ENCODE results near the gene HHIPL1. TPM values are rescaled to one million over a fixed set of nuclear protein-coding genes. Genes with fewer than 3 reads are reported as not detected.

Gene HHIPL1
- total RNA-seq, 2 donors from 2014 or later, result 3.0 to 3.4 TPM

GRCh38 chr14:99703381-99703780, 58.5 kb downstream of the HHIPL1 start:
- Histone ChIP-seq H3K4me3 (ENCODE audit: low read length) (no peak overlapping the region), H3K36me3 (ENCODE audit: control insufficient read depth, insufficient read depth, low read length) (no peaks in the 10 kb centered on the region), H3K27me3 (ENCODE audit: control insufficient read depth, insufficient read depth, low read length, poor library complexity, severe bottlenecking) (no peaks in the 10 kb centered on the region), H3K27ac (ENCODE audit: low read depth, low read length) (no peak overlapping the region), H3K4me1 (ENCODE audit: control insufficient read depth, insufficient read depth, low read length) (no peaks in the 10 kb centered on the region), H3K9me3 (ENCODE audit: control insufficient read depth, low read length) (peaks cover 27% of the 10 kb centered on the region), H3K9ac (ENCODE audit: extremely low read depth, low read length, poor library complexity, severe bottlenecking) (no peak overlapping the region)
- WGBS, 2 experiments (ENCODE audit: insufficient coverage in 1 of 2, insufficient read length in 1 of 2), result 87 to 94% methylated on average over 2 to 3 of the region's 3 CpGs
- no peaks in the 10 kb centered on the region for H3K4me1 Mint-ChIP-seq
- peaks cover 8% of the 10 kb centered on the region for H3K27me3 Mint-ChIP-seq (ENCODE audit: insufficient read depth)
- DNase-seq, result no peak
- H3K36me3 Mint-ChIP-seq (ENCODE audit: low read depth), result peaks cover 6% of the 10 kb centered on the region
- peaks cover 22% of the 10 kb centered on the region for H3K9me3 Mint-ChIP-seq
- no peak overlapping the region for H3K4me3 Mint-ChIP-seq
- no peak overlapping the region for H3K27ac Mint-ChIP-seq
- TF ChIP-seq, protein P1, sequence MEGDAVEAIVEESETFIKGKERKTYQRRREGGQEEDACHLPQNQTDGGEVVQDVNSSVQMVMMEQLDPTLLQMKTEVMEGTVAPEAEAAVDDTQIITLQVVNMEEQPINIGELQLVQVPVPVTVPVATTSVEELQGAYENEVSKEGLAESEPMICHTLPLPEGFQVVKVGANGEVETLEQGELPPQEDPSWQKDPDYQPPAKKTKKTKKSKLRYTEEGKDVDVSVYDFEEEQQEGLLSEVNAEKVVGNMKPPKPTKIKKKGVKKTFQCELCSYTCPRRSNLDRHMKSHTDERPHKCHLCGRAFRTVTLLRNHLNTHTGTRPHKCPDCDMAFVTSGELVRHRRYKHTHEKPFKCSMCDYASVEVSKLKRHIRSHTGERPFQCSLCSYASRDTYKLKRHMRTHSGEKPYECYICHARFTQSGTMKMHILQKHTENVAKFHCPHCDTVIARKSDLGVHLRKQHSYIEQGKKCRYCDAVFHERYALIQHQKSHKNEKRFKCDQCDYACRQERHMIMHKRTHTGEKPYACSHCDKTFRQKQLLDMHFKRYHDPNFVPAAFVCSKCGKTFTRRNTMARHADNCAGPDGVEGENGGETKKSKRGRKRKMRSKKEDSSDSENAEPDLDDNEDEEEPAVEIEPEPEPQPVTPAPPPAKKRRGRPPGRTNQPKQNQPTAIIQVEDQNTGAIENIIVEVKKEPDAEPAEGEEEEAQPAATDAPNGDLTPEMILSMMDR (conservative IDR thresholded peaks at IDR 0.05), result no peak

DNA sequence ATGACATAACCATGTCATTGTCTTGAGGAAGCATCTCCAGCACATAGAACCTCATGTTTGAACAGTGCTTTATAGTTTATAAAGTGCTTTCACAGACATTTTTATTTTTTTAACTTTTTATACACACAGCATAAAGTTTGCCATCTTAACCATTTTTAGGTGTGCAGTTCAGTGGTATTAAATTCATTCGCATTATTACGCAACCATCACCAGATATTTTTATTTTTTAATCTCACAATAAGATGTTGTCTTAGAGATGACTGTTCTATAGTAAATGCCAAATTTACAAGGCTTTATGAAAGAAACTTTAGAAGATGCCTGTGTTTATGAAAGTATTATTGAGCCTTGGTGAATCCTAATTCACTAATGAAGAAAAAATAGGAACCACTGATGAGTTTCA, 59.1 kb downstream of the HHIPL1 start:
- peaks cover 6% of the 10 kb centered on the region for H3K36me3 Mint-ChIP-seq (ENCODE audit: low read depth)

DNA sequence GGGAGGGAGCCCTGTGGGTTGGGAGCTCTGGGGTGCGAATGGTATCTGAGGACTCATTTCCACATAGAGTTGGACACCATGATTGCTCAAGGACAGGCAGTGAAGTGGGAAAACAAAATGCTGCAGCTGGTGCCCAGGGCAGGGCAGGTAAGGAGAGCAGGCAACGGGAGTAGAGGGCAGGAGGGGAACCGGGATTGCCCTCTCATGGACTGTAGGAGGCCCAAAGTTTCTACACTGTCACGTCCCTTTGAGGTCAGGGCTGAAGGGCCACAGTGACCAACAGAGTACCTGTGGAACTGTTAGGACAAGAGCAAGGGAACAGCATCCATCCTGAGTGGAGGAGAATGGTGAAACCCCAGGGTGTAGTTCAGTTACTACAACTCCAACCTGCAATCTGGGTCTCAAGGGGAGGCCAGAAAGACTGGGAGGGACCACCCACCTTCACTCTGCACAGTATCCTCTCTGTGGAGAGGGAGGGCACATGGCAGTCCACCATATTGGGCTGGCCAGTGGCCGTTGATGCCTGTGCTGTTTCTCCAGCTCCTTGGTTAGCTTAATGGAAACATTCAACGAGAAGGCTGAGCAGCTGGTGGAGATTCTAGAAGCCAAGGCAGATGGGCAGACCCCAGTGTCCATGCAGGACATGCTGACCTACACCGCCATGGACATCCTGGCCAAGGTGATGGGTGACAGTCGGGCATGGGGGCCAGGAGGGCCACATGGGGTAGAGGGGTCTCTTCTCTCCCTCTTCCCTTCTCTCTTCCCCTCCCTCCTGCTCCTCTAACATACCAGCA, 61.4 kb downstream of the HHIPL1 start:
- H3K27me3 ChIP-seq (ENCODE audit: control insufficient read depth, insufficient read depth, low read length, poor library complexity, severe bottlenecking), result peaks cover 9% of the 10 kb centered on the region
- peaks cover 22% of the 10 kb centered on the region for H3K9me3 Mint-ChIP-seq
- H3K36me3 Mint-ChIP-seq (ENCODE audit: low read depth), result peaks cover 6% of the 10 kb centered on the region
- peaks cover 27% of the 10 kb centered on the region for H3K9me3 ChIP-seq (ENCODE audit: control insufficient read depth, low read length)
- H3K36me3 ChIP-seq (ENCODE audit: control insufficient read depth, insufficient read depth, low read length), result no peaks in the 10 kb centered on the region
- no peak overlapping the region for H3K9ac ChIP-seq (ENCODE audit: extremely low read depth, low read length, poor library complexity, severe bottlenecking)
- TF ChIP-seq, protein P1 (conservative IDR thresholded peaks at IDR 0.05), result no peak
- H3K4me3 Mint-ChIP-seq, result no peak overlapping the region
- no peaks in the 10 kb centered on the region for H3K4me1 ChIP-seq (ENCODE audit: control insufficient read depth, insufficient read depth, low read length)
- WGBS, 2 experiments (ENCODE audit: insufficient coverage in 1 of 2, insufficient read length in 1 of 2), result 72 to 82% methylated on average over 6 to 8 of the region's 8 CpGs
- H3K27ac ChIP-seq (ENCODE audit: low read depth, low read length), result no peak overlapping the region
- DNase-seq, result no peak
- H3K27me3 Mint-ChIP-seq (ENCODE audit: insufficient read depth), result peaks cover 8% of the 10 kb centered on the region
- no peaks in the 10 kb centered on the region for H3K4me1 Mint-ChIP-seq
- H3K27ac Mint-ChIP-seq, result no peak overlapping the region
- no peak overlapping the region for H3K4me3 ChIP-seq (ENCODE audit: low read length)

More for the DNA sequence above, 59.1 kb downstream of the HHIPL1 start:
- no peak overlapping the region for H3K9ac ChIP-seq (ENCODE audit: extremely low read depth, low read length, poor library complexity, severe bottlenecking)
- no peak overlapping the region for H3K4me3 ChIP-seq (ENCODE audit: low read length)
- H3K9me3 Mint-ChIP-seq, result peaks cover 22% of the 10 kb centered on the region
- DNase-seq, result no peak
- no peak overlapping the region for H3K27ac Mint-ChIP-seq
- H3K36me3 ChIP-seq (ENCODE audit: control insufficient read depth, insufficient read depth, low read length), result no peaks in the 10 kb centered on the region
- no peaks in the 10 kb centered on the region for H3K4me1 Mint-ChIP-seq
- H3K27ac ChIP-seq (ENCODE audit: low read depth, low read length), result no peak overlapping the region
- no CpG with 5 or more reads among the region's 2 CpGs for WGBS, 2 experiments (ENCODE audit: insufficient coverage in 1 of 2, insufficient read length in 1 of 2)
- H3K4me1 ChIP-seq (ENCODE audit: control insufficient read depth, insufficient read depth, low read length), result no peaks in the 10 kb centered on the region
- H3K9me3 ChIP-seq (ENCODE audit: control insufficient read depth, low read length), result peaks cover 27% of the 10 kb centered on the region
- peaks cover 8% of the 10 kb centered on the region for H3K27me3 Mint-ChIP-seq (ENCODE audit: insufficient read depth)
- no peaks in the 10 kb centered on the region for H3K27me3 ChIP-seq (ENCODE audit: control insufficient read depth, insufficient read depth, low read length, poor library complexity, severe bottlenecking)
- H3K4me3 Mint-ChIP-seq, result no peak overlapping the region
- TF ChIP-seq, protein P1 (conservative IDR thresholded peaks at IDR 0.05), result no peak
